ENCODE results near the gene TMEM258.

The TMEM258 gene

GRCh38 chr11:61799665-61800284 lies 7.4 kb upstream of the TMEM258 start:
- H3K27ac ChIP-seq, result no peak overlapping the region
- DNase-seq (ENCODE audit: low read depth, low spot score), result no peak

- H3K27ac ChIP-seq, result no peak overlapping the region
These were observed 5.0 kb upstream of the TMEM258 start for GRCh38 chr11:61797263-61797944.

GRCh38 chr11:61795876-61796526 lies 3.6 kb upstream of the TMEM258 start:
- no peak for DNase-seq (ENCODE audit: low read depth, low spot score)
- no peak overlapping the region for H3K27ac ChIP-seq

More at GRCh38 chr11:61797263-61797944, 5.0 kb upstream of the TMEM258 start:
- no peak for DNase-seq (ENCODE audit: low read depth, low spot score)

- no peak for DNase-seq (ENCODE audit: low read depth, low spot score)
- H3K27ac ChIP-seq, result no peak overlapping the region
These were observed 3.1 kb upstream of the TMEM258 start for GRCh38 chr11:61795459-61795858.

- no peak overlapping the region for H3K27ac ChIP-seq
- DNase-seq (ENCODE audit: low read depth, low spot score), result no peak
These were observed 2.2 kb upstream of the TMEM258 start for GRCh38 chr11:61794579-61794978.

GRCh38 chr11:61793829-61794204 lies 1.4 kb upstream of the TMEM258 start:
- no peak overlapping the region for H3K27ac ChIP-seq
- no peak for DNase-seq (ENCODE audit: low read depth, low spot score)

- peak overlapping the region; percentile 89 for H3K27ac ChIP-seq
- DNase-seq (ENCODE audit: low read depth, low spot score), result no peak
These were observed 857 bp upstream of the TMEM258 start for GRCh38 chr11:61793083-61793828.

- peak overlapping the region; percentile 89 for H3K27ac ChIP-seq
- DNase-seq (ENCODE audit: low read depth, low spot score), result peak; percentile 48
These were observed 576 bp downstream of the TMEM258 start for GRCh38 chr11:61791737-61792309.

GRCh38 chr11:61787928-61788491 lies 4.4 kb downstream of the TMEM258 start:
- H3K27ac ChIP-seq, result no peak overlapping the region
- no peak for DNase-seq (ENCODE audit: low read depth, low spot score)

- no peak overlapping the region for H3K27ac ChIP-seq
- DNase-seq (ENCODE audit: low read depth, low spot score), result no peak
These were observed 6.5 kb downstream of the TMEM258 start for GRCh38 chr11:61785837-61786402.

- no peak overlapping the region for H3K27ac ChIP-seq
- no peak for DNase-seq (ENCODE audit: low read depth, low spot score)
These were observed 7.9 kb downstream of the TMEM258 start for GRCh38 chr11:61784506-61784805.

GRCh38 chr11:61783717-61784505 lies 8.5 kb downstream of the TMEM258 start:
- no peak overlapping the region for H3K27ac ChIP-seq
- DNase-seq (ENCODE audit: low read depth, low spot score), result no peak

GRCh38 chr11:61782841-61783240 lies 9.6 kb downstream of the TMEM258 start:
- no peak overlapping the region for H3K27ac ChIP-seq
- no peak for DNase-seq (ENCODE audit: low read depth, low spot score)

GRCh38 chr11:61782299-61782698 lies 10.1 kb downstream of the TMEM258 start:
- no peak overlapping the region for H3K27ac ChIP-seq
- no peak for DNase-seq (ENCODE audit: low read depth, low spot score)

GRCh38 chr11:61781585-61781984 lies 10.8 kb downstream of the TMEM258 start:
- no peak overlapping the region for H3K27ac ChIP-seq
- no peak for DNase-seq (ENCODE audit: low read depth, low spot score)

- H3K27ac ChIP-seq, result no peak overlapping the region
- DNase-seq (ENCODE audit: low read depth, low spot score), result no peak
These were observed 11.7 kb downstream of the TMEM258 start for GRCh38 chr11:61780581-61781162.

GRCh38 chr11:61779666-61780525 lies 12.5 kb downstream of the TMEM258 start:
- no peak for DNase-seq (ENCODE audit: low read depth, low spot score)
- H3K27ac ChIP-seq, result no peak overlapping the region
